Caco-2 (cell line): ENCODE measurements around the gene OSMR. TPM values are rescaled to one million over a fixed set of nuclear protein-coding genes. Genes with fewer than 3 reads are reported as not detected.

ENCODE experiments used
- BruUV-seq: library from RNA; stranded (reverse); fragments of 400-500 nt; replicated peaks from 2 replicates; lab custom pipeline; 2021; lab: Mats Ljungman, UMichigan
- CTCF ChIA-PET: fragments of 300-600 bp; sonication (Branson Sonifier 250); formaldehyde crosslinking; loops from one replicate; lab custom pipeline; 2022; ENCODE audit warnings: antibody characterized with exemption; lab: Charles Lee
- POLR2A ChIA-PET: fragments of 300-600 bp; sonication (Branson Sonifier 250); formaldehyde crosslinking; loops from one replicate; lab custom pipeline; 2022; ENCODE audit warnings: antibody characterized with exemption; lab: Charles Lee
- DNase-seq, 2 experiments: peaks; one replicate each; pipeline versions ENCODE4 v3.0.0 to v3.0.0-alpha.2; 2020 to 2022
- H3K27me3 ChIP-seq: replicated peaks from 2 replicates; pipeline ENCODE4 v1.6.0; 2011; ENCODE audit warnings: low read length; ENCODE audit not compliant: control insufficient read depth, insufficient read depth
- H3K36me3 ChIP-seq: 2 replicates; pipeline ENCODE4 v1.5.1; 2011; ENCODE audit warnings: low read length; ENCODE audit not compliant: control insufficient read depth, insufficient read depth
- H3K4me1 ChIP-seq: fragments of 250-450 bp; sonication (Bioruptor Pico); 2 replicates; pipeline ENCODE4 v1.5.1; 2020; ENCODE audit warnings: mild to moderate bottlenecking
- H3K4me3 ChIP-seq: 2 replicates; pipeline ENCODE4 v1.5.1; 2011; ENCODE audit warnings: low read depth, mild to moderate bottlenecking, control low read depth, low read length
- H3K9me3 ChIP-seq: fragments of 250-450 bp; sonication (Bioruptor Pico); 2 replicates; pipeline ENCODE4 v1.5.1; 2020; ENCODE audit warnings: mild to moderate bottlenecking, moderate library complexity
- H3K27ac Mint-ChIP-seq: one replicate; pipeline ENCODE4 v1.8.0; 2022; ENCODE audit warnings: mixed read lengths; ENCODE audit not compliant: unreplicated experiment
- H3K27me3 Mint-ChIP-seq: one replicate; pipeline ENCODE4 v1.8.0; 2022; ENCODE audit warnings: mixed read lengths; ENCODE audit not compliant: insufficient read depth, unreplicated experiment
- H3K36me3 Mint-ChIP-seq: one replicate; pipeline ENCODE4 v1.8.0; 2022; ENCODE audit warnings: mild to moderate bottlenecking, mixed read lengths; ENCODE audit not compliant: insufficient read depth, unreplicated experiment
- H3K4me1 Mint-ChIP-seq: one replicate; pipeline ENCODE4 v1.8.0; 2022; ENCODE audit warnings: low read depth, mixed read lengths; ENCODE audit not compliant: unreplicated experiment
- H3K4me3 Mint-ChIP-seq: one replicate; pipeline ENCODE4 v1.8.0; 2022; ENCODE audit warnings: mild to moderate bottlenecking, moderate library complexity, mixed read lengths; ENCODE audit not compliant: unreplicated experiment
- H3K9me3 Mint-ChIP-seq: one replicate; pipeline ENCODE4 v1.8.0; 2022; ENCODE audit warnings: mixed read lengths; ENCODE audit not compliant: unreplicated experiment
- intact Hi-C: fragments of 100-400 bp; cut with micrococcal nuclease; formaldehyde crosslinking; loops from one replicate; pipeline ENCODE4 v1.10.0; 2022; ENCODE audit not compliant: unreplicated experiment
- total RNA-seq: library from RNA; stranded (reverse); gene quantifications from 2 replicates; pipeline ENCODE4 v1.2.3, GENCODE V29; 2022
- TF ChIP-seq, protein P1 (sequence below), 2 experiments: fragments of 200-600 bp in 1 of 2; IDR thresholded peaks; 1 replicate in 1 of 2; 2 replicates in 1 of 2; pipeline versions ENCODE4 v1.5.1 to v1.8.0; 2011 to 2022; ENCODE audit warnings: antibody characterized with exemption in 1 of 2, control low read depth in 1 of 2, inconsistent platforms in 1 of 2, low read depth in 1 of 2, low read length in 1 of 2, mild to moderate bottlenecking in 1 of 2, moderate library complexity in 1 of 2; ENCODE audit not compliant: insufficient read depth in 1 of 2, severe bottlenecking in 1 of 2, unreplicated experiment in 1 of 2

The OSMR gene
- total RNA-seq, 1 experiment from 2014 or later, result 0.11 TPM

DNA sequence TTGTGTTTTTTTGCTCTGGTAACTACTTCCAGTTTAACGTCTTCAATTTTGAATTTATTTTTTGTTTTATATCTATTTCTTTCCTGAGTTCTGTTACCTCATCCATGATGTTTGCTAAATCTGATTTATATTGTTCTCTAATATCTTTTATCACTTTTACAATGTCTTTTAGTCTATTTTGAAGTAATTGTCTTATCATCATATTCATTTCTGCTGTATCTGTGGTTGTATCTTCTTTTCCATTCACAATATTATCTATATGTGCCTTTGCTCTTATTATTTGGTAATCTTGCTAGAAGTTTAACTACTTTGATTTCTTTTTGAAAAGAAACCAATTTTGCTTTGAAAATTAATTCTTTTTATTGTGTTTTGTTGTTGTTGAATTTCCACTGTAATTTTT lies 43.6 kb downstream of the OSMR start:
- H3K4me3 ChIP-seq, result no peak overlapping the region
- intact Hi-C loops, result no loop called here
- no peaks in the 10 kb centered on the region for H3K4me1 ChIP-seq
- DNase-seq, result no peak
- H3K36me3 ChIP-seq, result no peaks in the 10 kb centered on the region
- ChIA-PET CTCF (no interaction called here), POLR2A (no interaction called here)
- H3K4me3 Mint-ChIP-seq, result no peak overlapping the region
- no peaks in the 10 kb centered on the region for H3K36me3 Mint-ChIP-seq
- TF ChIP-seq, protein P1, sequence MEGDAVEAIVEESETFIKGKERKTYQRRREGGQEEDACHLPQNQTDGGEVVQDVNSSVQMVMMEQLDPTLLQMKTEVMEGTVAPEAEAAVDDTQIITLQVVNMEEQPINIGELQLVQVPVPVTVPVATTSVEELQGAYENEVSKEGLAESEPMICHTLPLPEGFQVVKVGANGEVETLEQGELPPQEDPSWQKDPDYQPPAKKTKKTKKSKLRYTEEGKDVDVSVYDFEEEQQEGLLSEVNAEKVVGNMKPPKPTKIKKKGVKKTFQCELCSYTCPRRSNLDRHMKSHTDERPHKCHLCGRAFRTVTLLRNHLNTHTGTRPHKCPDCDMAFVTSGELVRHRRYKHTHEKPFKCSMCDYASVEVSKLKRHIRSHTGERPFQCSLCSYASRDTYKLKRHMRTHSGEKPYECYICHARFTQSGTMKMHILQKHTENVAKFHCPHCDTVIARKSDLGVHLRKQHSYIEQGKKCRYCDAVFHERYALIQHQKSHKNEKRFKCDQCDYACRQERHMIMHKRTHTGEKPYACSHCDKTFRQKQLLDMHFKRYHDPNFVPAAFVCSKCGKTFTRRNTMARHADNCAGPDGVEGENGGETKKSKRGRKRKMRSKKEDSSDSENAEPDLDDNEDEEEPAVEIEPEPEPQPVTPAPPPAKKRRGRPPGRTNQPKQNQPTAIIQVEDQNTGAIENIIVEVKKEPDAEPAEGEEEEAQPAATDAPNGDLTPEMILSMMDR (IDR thresholded peaks at IDR 0.05; ENCODE audit: insufficient read depth in 1 of 2, low read depth in 1 of 2, low read length in 1 of 2, severe bottlenecking in 1 of 2, unreplicated experiment in 1 of 2), result no peak
- H3K27me3 Mint-ChIP-seq, result peaks cover 5% of the 10 kb centered on the region
- no peaks in the 10 kb centered on the region for H3K9me3 ChIP-seq
- H3K27me3 ChIP-seq, result no peaks in the 10 kb centered on the region
- BruUV-seq, result no TSS peak
- H3K9me3 Mint-ChIP-seq, result peaks cover 2% of the 10 kb centered on the region
- no peak overlapping the region for H3K27ac Mint-ChIP-seq
- no peaks in the 10 kb centered on the region for H3K4me1 Mint-ChIP-seq

DNA sequence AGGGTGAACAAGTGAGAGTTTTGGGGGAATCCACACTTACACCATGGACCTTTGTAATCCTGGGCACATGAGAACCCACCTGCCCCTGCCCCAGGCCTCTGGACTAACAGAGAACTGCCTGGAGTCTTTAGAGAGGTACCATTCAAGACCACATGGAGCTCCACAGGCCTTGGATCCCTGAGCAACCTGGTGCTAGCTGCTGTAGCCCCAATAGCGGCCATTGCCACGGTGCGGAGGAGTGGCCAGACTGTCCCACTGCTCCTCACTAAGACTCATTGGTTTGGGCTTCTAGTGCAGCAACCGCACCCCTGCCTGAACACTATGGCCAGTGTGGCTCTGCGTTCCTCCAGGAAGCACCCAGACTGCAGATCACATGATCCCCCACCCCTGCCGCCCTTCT lies 45.8 kb downstream of the OSMR start:
- H3K27me3 Mint-ChIP-seq, result peaks cover 10% of the 10 kb centered on the region
- DNase-seq, result no peak
- no peaks in the 10 kb centered on the region for H3K36me3 Mint-ChIP-seq
- no TSS peak for BruUV-seq
- Histone ChIP-seq H3K4me3 (no peak overlapping the region), H3K4me1 (no peaks in the 10 kb centered on the region), H3K36me3 (no peaks in the 10 kb centered on the region), H3K9me3 (0 out of 2 replicates have a peak, but pooled peaks cover 8% of the 10 kb centered on the region), H3K27me3 (no peaks in the 10 kb centered on the region)
- H3K9me3 Mint-ChIP-seq, result peaks cover 10% of the 10 kb centered on the region
- intact Hi-C loops, result no loop called here
- TF ChIP-seq, protein P1 (IDR thresholded peaks at IDR 0.05; ENCODE audit: insufficient read depth in 1 of 2, low read depth in 1 of 2, low read length in 1 of 2, severe bottlenecking in 1 of 2, unreplicated experiment in 1 of 2), result no peak
- CTCF ChIA-PET, result no interaction called here
- POLR2A ChIA-PET, result no interaction called here
- no peak overlapping the region for H3K4me3 Mint-ChIP-seq
- no peak overlapping the region for H3K27ac Mint-ChIP-seq
- no peaks in the 10 kb centered on the region for H3K4me1 Mint-ChIP-seq

DNA sequence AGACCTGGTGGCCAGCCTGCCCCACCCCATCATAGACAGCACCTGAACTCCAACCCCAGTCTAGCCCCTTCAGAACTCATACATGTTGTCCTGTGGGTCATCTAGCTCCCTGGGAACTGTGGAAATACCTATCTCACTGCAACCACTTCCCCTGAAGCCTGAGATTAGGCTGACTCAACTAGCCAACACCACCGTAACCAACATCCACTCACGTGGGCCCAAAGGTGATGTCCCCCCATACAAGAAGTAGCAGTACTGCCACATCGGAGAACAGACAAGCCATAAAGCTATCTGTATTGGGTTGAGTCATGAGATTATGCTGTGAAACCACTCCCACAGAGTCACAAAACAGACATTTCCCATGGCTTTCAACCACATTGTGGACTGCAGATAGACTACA lies 46.6 kb downstream of the OSMR start:
- no peaks in the 10 kb centered on the region for H3K4me1 Mint-ChIP-seq
- TF ChIP-seq, protein P1 (IDR thresholded peaks at IDR 0.05; ENCODE audit: insufficient read depth in 1 of 2, low read depth in 1 of 2, low read length in 1 of 2, severe bottlenecking in 1 of 2, unreplicated experiment in 1 of 2), result no peak
- ChIA-PET CTCF (no interaction called here), POLR2A (no interaction called here)
- H3K9me3 Mint-ChIP-seq, result peaks cover 18% of the 10 kb centered on the region
- no peak for DNase-seq
- Histone ChIP-seq H3K4me3 (no peak overlapping the region), H3K36me3 (no peaks in the 10 kb centered on the region), H3K4me1 (no peaks in the 10 kb centered on the region), H3K27me3 (no peaks in the 10 kb centered on the region), H3K9me3 (0 out of 2 replicates have a peak, but pooled peaks cover 8% of the 10 kb centered on the region)
- H3K27me3 Mint-ChIP-seq, result peaks cover 10% of the 10 kb centered on the region
- H3K27ac Mint-ChIP-seq, result no peak overlapping the region
- no peak overlapping the region for H3K4me3 Mint-ChIP-seq
- no peaks in the 10 kb centered on the region for H3K36me3 Mint-ChIP-seq
- BruUV-seq, result no TSS peak
- intact Hi-C loops, result no loop called here
